SJSA1 (cell line): ENCODE data around the gene SCYGR3. TPM values are rescaled to one million over a fixed set of nuclear protein-coding genes. Genes with fewer than 3 reads are reported as not detected.

Experiments
- DNase-seq, 2 experiments: peaks; one replicate each; pipeline ENCODE4 v3.0.0-alpha.2; 2015 to 2020; ENCODE audit warnings: low spot score in 2 of 2, low read depth in 1 of 2
- H3K27ac ChIP-seq: fragments of 250-450 bp; sonication (Bioruptor Pico); 2 replicates; pipeline ENCODE4 v1.5.1; 2020; ENCODE audit warnings: mild to moderate bottlenecking, moderate library complexity
- H3K27me3 ChIP-seq: fragments of 250-450 bp; sonication (Bioruptor Pico); replicated peaks from 2 replicates; pipeline ENCODE4 v1.5.1; 2020; ENCODE audit warnings: mild to moderate bottlenecking, moderate library complexity
- H3K36me3 ChIP-seq: fragments of 250-450 bp; sonication (Bioruptor Pico); 2 replicates; pipeline ENCODE4 v1.5.1; 2020; ENCODE audit warnings: mild to moderate bottlenecking
- H3K4me1 ChIP-seq: fragments of 250-450 bp; sonication (Bioruptor Pico); replicated peaks from 2 replicates; pipeline ENCODE4 v1.6.1; 2021; ENCODE audit warnings: mild to moderate bottlenecking
- H3K4me3 ChIP-seq: fragments of 250-450 bp; sonication (Bioruptor Pico); 2 replicates; pipeline ENCODE4 v1.5.1; 2020; ENCODE audit warnings: mild to moderate bottlenecking
- H3K9me3 ChIP-seq: fragments of 250-450 bp; sonication (Bioruptor Pico); replicated peaks from 2 replicates; pipeline ENCODE4 v1.5.1; 2020; ENCODE audit warnings: mild to moderate bottlenecking
- total RNA-seq: library from RNA; depleted of rRNA; stranded (reverse); fragments of >200 nt; shearing (Covaris generic); gene quantifications from 2 replicates; pipeline ENCODE4 v1.2.3, GENCODE V29; 2014; rRNA removed

SCYGR3 gene, protein sequence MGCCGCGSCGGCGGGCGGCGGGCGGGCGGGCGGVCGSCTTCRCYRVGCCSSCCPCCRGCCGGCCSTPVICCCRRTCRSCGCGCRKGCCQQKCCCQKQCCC
- not detected in 2 replicates for total RNA-seq

GRCh38 chr2:227614740-227615139 is at the start of gene SCYGR3:
Gene SCYGR3, minus strand, starts transcription at chr2:227614840. Its CDS starts 0 bp downstream, at chr2:227614840.
- Histone ChIP-seq H3K27ac (no peak within 1 kb of the TSS), H3K36me3 (no peaks in the 10 kb centered on the region), H3K27me3 (no peaks in the 10 kb centered on the region), H3K4me1 (no peaks in the 10 kb centered on the region), H3K4me3 (no peak within 1 kb of the TSS), H3K9me3 (no peaks in the 10 kb centered on the region)
- no peak for DNase-seq

DNA sequence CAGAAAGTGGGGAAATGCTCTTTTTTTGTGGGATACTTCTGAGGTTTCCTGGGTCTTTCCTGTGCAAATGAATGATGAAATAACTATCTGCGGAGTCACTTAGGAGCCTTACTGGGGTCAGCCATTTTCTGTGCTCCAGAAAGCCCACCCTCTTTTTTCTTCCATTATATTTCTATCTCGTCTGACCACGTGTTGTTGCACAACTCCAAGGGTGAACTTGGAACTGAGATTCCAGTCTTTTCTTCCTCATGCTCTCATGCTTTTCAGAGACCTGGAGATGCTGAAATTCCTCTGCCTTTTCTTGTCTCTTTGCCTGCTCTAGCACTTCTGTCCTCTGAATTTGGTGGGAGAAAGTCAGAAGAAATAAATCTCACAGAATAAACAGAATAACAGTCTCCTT is 47.2 kb upstream of the SCYGR3 start:
- DNase-seq = no peak
- Histone ChIP-seq H3K27ac (no peak overlapping the region), H3K27me3 (no peaks in the 10 kb centered on the region), H3K4me3 (no peak overlapping the region), H3K4me1 (no peaks in the 10 kb centered on the region), H3K9me3 (no peaks in the 10 kb centered on the region), H3K36me3 (no peaks in the 10 kb centered on the region)

- DNase-seq = no peak
- no peaks in the 10 kb centered on the region for H3K27me3 ChIP-seq
- H3K27ac ChIP-seq = no peak overlapping the region
- H3K9me3 ChIP-seq = no peaks in the 10 kb centered on the region
- H3K4me3 ChIP-seq = no peak overlapping the region
- H3K36me3 ChIP-seq = no peaks in the 10 kb centered on the region
- H3K4me1 ChIP-seq = no peaks in the 10 kb centered on the region
Observed at GRCh38 chr2:227661025-227661649, 46.5 kb upstream of the SCYGR3 start.

DNA sequence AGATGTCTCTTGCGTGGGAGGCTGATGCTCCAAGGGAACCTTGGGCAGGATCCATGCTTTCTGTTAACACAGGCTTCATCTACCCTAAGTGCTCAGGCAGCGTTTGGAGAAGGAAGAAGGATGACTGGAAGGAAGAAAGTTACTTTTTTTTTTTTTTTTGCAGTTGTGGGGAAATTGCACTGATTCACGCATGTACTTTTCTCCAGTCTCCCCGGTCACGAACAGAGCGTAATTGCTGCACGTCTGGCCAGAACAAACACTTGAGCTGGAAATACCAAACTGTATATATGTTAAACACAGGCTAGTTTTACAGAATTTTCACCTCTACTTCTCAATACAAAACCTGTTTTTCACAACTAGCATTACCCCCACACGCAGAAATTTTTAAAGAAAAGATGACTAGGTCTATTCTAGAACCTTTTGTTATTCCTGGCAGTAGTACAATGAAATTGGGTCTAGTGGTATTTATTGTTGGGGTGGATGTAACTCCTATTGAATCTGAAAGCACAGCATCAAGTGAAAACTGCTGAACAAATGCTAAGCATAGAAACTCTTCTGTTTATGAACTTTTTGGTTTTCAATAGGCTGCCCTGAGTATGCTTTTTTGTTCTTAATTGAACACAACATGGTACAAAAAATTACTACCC is 42.7 kb upstream of the SCYGR3 start:
- no peak overlapping the region for H3K4me3 ChIP-seq
- no peaks in the 10 kb centered on the region for H3K36me3 ChIP-seq
- no peak for DNase-seq
- no peaks in the 10 kb centered on the region for H3K9me3 ChIP-seq
- no peak overlapping the region for H3K27ac ChIP-seq
- H3K27me3 ChIP-seq = no peaks in the 10 kb centered on the region
- H3K4me1 ChIP-seq = peaks cover 7% of the 10 kb centered on the region; the same call in 1 of the 2 replicates

GRCh38 chr2:227655454-227655853 is 40.8 kb upstream of the SCYGR3 start:
- peak in 1 of 2 experiments; percentile 28 for DNase-seq
- Histone ChIP-seq H3K27ac (no peak overlapping the region), H3K4me3 (no peak overlapping the region), H3K9me3 (no peaks in the 10 kb centered on the region), H3K4me1 (peaks cover 7% of the 10 kb centered on the region; the same call in 1 of the 2 replicates), H3K36me3 (no peaks in the 10 kb centered on the region), H3K27me3 (no peaks in the 10 kb centered on the region)

GRCh38 chr2:227654426-227654825 is 39.8 kb upstream of the SCYGR3 start:
- no peaks in the 10 kb centered on the region for H3K36me3 ChIP-seq
- H3K27ac ChIP-seq = no peak overlapping the region
- no peaks in the 10 kb centered on the region for H3K9me3 ChIP-seq
- DNase-seq = no peak
- H3K27me3 ChIP-seq = no peaks in the 10 kb centered on the region
- H3K4me1 ChIP-seq = peaks cover 7% of the 10 kb centered on the region; the same call in 1 of the 2 replicates
- no peak overlapping the region for H3K4me3 ChIP-seq

- Histone ChIP-seq H3K4me1 (peaks cover 7% of the 10 kb centered on the region; the same call in 1 of the 2 replicates), H3K4me3 (no peak overlapping the region), H3K36me3 (no peaks in the 10 kb centered on the region), H3K9me3 (no peaks in the 10 kb centered on the region), H3K27me3 (no peaks in the 10 kb centered on the region), H3K27ac (no peak overlapping the region)
- no peak for DNase-seq
Observed at GRCh38 chr2:227653419-227653818, 38.8 kb upstream of the SCYGR3 start.

DNA sequence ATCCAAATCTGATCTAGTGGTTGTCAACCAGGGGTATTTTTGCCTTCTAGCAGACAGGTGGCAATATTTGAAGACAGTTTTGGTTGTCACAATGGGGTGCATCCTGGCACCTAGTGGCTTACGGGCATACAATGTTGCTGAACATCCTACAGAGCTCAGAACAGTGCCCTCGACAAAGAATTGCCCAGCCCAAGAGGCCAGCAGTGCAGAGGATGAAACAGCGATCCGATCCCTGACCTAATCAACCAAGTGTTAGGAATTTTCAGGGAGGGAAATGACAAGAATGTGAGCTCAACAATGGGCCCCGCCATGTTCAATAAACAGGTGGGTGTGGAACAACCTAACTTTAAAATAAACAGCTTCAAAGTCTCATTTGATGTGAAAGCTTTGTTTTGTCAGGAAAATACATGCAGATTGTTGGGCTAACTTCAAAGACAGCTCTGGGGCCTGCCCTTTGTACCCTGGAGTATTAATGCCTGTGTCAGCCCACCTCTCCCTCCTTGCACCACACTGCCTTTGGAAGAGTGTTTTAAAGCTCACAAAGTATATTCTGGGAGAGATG is 29.4 kb upstream of the SCYGR3 start:
- H3K36me3 ChIP-seq = no peaks in the 10 kb centered on the region
- DNase-seq = no peak
- no peaks in the 10 kb centered on the region for H3K4me1 ChIP-seq
- H3K4me3 ChIP-seq = no peak overlapping the region
- no peaks in the 10 kb centered on the region for H3K27me3 ChIP-seq
- H3K27ac ChIP-seq = no peak overlapping the region
- H3K9me3 ChIP-seq = no peaks in the 10 kb centered on the region

GRCh38 chr2:227642656-227643055 is 28.0 kb upstream of the SCYGR3 start:
- no peaks in the 10 kb centered on the region for H3K27me3 ChIP-seq
- no peak overlapping the region for H3K27ac ChIP-seq
- H3K4me3 ChIP-seq = no peak overlapping the region
- no peak for DNase-seq
- H3K36me3 ChIP-seq = no peaks in the 10 kb centered on the region
- no peaks in the 10 kb centered on the region for H3K9me3 ChIP-seq
- H3K4me1 ChIP-seq = no peaks in the 10 kb centered on the region

DNA sequence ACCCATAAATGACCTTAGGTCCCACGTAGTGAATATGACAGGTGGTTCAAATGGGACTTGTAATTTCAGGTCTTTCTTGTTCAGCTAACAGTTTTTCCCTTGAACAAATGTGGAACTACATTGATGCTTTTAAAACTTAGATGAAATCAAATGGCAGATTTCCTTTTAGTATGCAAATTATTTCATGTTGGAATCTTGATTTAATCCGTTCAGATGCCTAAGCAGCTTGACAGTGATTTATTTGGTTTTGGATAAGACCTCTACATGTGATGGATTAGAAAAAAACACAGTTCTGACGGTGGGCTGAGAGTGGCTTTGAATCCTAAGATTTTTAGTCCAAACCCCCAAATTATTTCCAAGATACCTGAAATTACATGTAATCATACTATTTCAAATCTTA is 19.6 kb upstream of the SCYGR3 start:
- Histone ChIP-seq H3K36me3 (no peaks in the 10 kb centered on the region), H3K4me3 (no peak overlapping the region), H3K27me3 (0 out of 2 replicates have a peak, but pooled peaks cover 3% of the 10 kb centered on the region), H3K27ac (no peak overlapping the region), H3K4me1 (no peaks in the 10 kb centered on the region), H3K9me3 (no peaks in the 10 kb centered on the region)
- DNase-seq = no peak

DNA sequence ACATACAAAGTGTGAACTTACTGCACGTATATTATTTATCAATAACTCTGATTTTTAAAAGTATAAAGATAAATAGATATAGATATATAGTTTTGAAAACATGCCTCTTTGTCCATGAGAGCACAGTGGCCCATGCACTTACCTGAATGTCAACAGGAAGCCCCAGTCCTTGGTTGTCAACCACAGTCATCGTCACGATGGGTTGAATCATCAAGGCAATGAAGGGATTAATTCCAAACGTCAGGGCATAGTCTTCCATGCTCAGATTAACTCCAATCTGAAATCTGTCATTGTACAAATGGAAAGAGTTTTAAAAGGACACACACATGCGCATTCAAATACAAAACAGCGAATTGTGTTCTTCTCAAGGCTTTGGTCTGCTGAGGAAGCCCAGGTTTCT is 18.2 kb upstream of the SCYGR3 start:
- Histone ChIP-seq H3K27ac (no peak overlapping the region), H3K9me3 (no peaks in the 10 kb centered on the region), H3K36me3 (no peaks in the 10 kb centered on the region), H3K4me1 (no peaks in the 10 kb centered on the region), H3K4me3 (no peak overlapping the region), H3K27me3 (0 out of 2 replicates have a peak, but pooled peaks cover 3% of the 10 kb centered on the region)
- no peak for DNase-seq

GRCh38 chr2:227630322-227630721 is 15.7 kb upstream of the SCYGR3 start:
- H3K36me3 ChIP-seq = no peaks in the 10 kb centered on the region
- H3K9me3 ChIP-seq = no peaks in the 10 kb centered on the region
- H3K4me1 ChIP-seq = no peaks in the 10 kb centered on the region
- no peak overlapping the region for H3K27ac ChIP-seq
- DNase-seq = no peak
- no peak overlapping the region for H3K4me3 ChIP-seq
- H3K27me3 ChIP-seq = 0 out of 2 replicates have a peak, but pooled peaks cover 3% of the 10 kb centered on the region

DNA sequence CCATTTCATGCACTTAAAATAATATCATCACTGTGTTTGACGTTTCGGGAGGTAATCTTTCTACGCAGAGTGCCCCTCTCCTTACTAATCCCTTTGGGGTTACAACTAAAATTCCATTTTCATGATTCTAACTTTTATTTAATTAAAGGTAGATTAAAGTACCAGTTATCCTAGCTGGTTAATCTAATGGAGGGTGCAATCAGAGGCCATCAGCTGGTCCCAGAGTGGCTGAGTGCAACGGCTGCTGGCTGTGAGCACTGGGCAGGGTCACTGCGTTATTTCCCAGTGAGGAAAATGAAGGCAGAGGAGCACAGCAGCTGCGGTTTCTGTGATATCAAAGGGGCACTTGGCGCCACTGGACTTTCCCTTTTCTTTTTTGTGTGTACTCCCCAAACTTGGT is 14.8 kb upstream of the SCYGR3 start:
- H3K27me3 ChIP-seq = 0 out of 2 replicates have a peak, but pooled peaks cover 3% of the 10 kb centered on the region
- H3K36me3 ChIP-seq = no peaks in the 10 kb centered on the region
- DNase-seq = no peak
- H3K27ac ChIP-seq = no peak overlapping the region
- H3K4me1 ChIP-seq = no peaks in the 10 kb centered on the region
- H3K4me3 ChIP-seq = no peak overlapping the region
- H3K9me3 ChIP-seq = no peaks in the 10 kb centered on the region

GRCh38 chr2:227627769-227628168 is 13.1 kb upstream of the SCYGR3 start:
- Histone ChIP-seq H3K9me3 (no peaks in the 10 kb centered on the region), H3K36me3 (no peaks in the 10 kb centered on the region), H3K4me3 (no peak overlapping the region), H3K27me3 (0 out of 2 replicates have a peak, but pooled peaks cover 3% of the 10 kb centered on the region), H3K27ac (no peak overlapping the region), H3K4me1 (peaks cover 8% of the 10 kb centered on the region)
- no peak for DNase-seq
